Central memory CD8-positive, alpha-beta T cell (primary cell): ENCODE measurements around the gene FNDC10.
A peak's percentile ranks its signal among the peaks of the same experiment; 100 is the strongest.
"Not testable (repeated sequence)": the region's sequence is repeated elsewhere in the genome, so short reads cannot be mapped to it uniquely, and the experiment has no call there.

Experiments
- ATAC-seq: fragments of 150-1000 bp; cut with Tn5 transposase; replicated peaks from 2 replicates; pipeline ENCODE4 v1.10.0; 2022; ENCODE audit warnings: mild to moderate bottlenecking, moderate FRiP score, moderate number of reproducible peaks; ENCODE audit not compliant: poor library complexity, severe bottlenecking; ENCODE audit errors: extremely low read depth
- DNase-seq, 2 donors: peaks; one replicate each; pipeline ENCODE4 v3.0.0; 2021; ENCODE audit warnings: low spot score in 2 of 2
- H3K27ac Mint-ChIP-seq: one replicate; pipeline ENCODE4 v1.8.0; 2022; ENCODE audit warnings: low read depth, mild to moderate bottlenecking, moderate library complexity, mixed read lengths
- H3K27me3 Mint-ChIP-seq: one replicate; pipeline ENCODE4 v1.8.0; 2022; ENCODE audit warnings: mixed read lengths
- H3K36me3 Mint-ChIP-seq: one replicate; pipeline ENCODE4 v1.8.0; 2022; ENCODE audit warnings: mild to moderate bottlenecking, moderate library complexity, mixed read lengths; ENCODE audit not compliant: insufficient read depth
- H3K4me1 Mint-ChIP-seq: one replicate; pipeline ENCODE4 v1.8.0; 2022; ENCODE audit warnings: mixed read lengths
- H3K4me3 Mint-ChIP-seq: one replicate; pipeline ENCODE4 v1.8.0; 2022; ENCODE audit warnings: mild to moderate bottlenecking, moderate library complexity, mixed read lengths
- H3K9me3 Mint-ChIP-seq: one replicate; pipeline ENCODE4 v1.8.0; 2022; ENCODE audit warnings: mixed read lengths

FNDC10 gene

DNA sequence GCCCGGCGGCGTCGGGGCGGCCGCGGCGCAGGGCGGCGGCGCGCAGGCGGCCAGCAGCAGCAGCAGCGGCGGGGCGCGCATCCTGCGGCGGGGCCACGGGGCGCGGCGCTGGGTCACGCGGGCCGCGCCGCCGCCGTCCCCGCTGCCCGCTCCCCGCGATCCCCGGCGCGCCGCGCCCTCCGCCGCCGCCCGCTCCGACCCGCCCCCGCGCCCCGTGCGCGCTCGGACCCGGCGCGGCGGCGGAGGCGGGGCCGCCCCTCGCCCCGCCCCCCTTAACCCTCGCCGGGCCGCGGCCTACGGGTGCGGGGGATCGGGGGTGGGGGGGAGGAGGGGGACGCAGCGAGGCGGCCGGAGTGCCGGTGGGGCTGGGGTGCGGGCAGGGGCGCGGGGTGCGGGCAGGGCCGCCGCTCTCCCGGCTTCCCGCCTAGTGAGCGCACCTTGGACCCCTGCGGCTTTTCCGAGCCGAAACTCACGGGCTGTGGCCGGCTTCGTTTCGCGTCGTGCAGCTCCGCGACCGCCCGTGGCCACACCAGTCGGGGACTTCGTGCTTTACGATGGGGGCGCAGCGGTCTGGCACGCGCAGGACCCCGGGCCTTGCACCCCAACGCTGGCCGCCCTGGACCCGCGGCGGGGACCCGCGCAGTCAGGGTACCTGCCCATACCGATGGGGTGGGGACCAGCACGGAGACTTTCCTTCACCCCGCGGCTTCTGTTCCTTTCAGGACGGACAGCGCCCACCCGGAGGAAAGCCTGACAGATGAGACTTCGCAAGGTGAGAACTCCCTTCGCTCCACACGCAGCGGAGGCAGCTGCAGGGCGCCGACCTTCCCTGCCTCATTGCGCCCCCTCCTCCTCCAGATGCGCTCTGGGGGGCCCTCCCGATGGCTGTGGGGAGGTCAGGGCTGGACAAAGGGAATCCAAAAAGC, at the start of gene FNDC10:
Gene FNDC10 (minus strand): TSS at position 201 of the 926 bp plus-strand sequence. CDS start 120 bp downstream, at position 81.
- Mint-ChIP-seq H3K27ac (peak within 1 kb of the TSS; percentile 60), H3K9me3 (no peaks in the 10 kb centered on the region), H3K4me1 (peaks cover 7% of the 10 kb centered on the region), H3K27me3 (no peaks in the 10 kb centered on the region), H3K36me3 (no peaks in the 10 kb centered on the region), H3K4me3 (peak within 1 kb of the TSS; percentile 78)
- ATAC-seq (peak; percentile 34), DNase-seq (no peak)

GRCh38 chr1:1648265-1648664, 48.3 kb upstream of the FNDC10 start:
- H3K9me3 Mint-ChIP-seq, H3K27ac Mint-ChIP-seq, ATAC-seq, DNase-seq, H3K4me3 Mint-ChIP-seq, H3K27me3 Mint-ChIP-seq: not testable (repeated sequence)
- Mint-ChIP-seq H3K36me3 (peaks cover 50% of the 10 kb centered on the region), H3K4me1 (peaks cover 11% of the 10 kb centered on the region)

- not testable (repeated sequence) for DNase-seq, H3K27me3 Mint-ChIP-seq, ATAC-seq, H3K4me3 Mint-ChIP-seq, H3K9me3 Mint-ChIP-seq, H3K27ac Mint-ChIP-seq
- peaks cover 46% of the 10 kb centered on the region for H3K36me3 Mint-ChIP-seq
- H3K4me1 Mint-ChIP-seq, result peaks cover 11% of the 10 kb centered on the region
Observed at GRCh38 chr1:1647567-1648241, 47.8 kb upstream of the FNDC10 start.

DNA sequence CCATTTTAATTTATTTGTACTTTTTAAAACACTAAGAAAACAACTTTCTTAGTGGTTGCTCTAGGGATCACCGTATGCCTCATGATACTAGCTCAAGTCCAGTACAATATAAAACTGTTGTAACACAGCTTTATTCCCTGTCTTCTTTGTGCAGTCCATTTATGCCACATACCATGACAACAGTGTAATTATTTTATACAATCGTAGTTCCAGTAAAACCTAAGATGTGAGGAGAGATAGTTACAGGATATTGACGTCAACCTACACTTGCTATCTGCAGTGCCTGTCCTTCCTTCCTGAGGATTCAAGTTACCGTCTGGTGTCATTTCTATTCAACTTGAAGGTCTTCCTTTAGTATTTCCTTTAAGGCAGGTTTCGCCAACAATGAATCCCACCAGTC, 46.4 kb upstream of the FNDC10 start:
- DNase-seq, H3K4me1 Mint-ChIP-seq, H3K9me3 Mint-ChIP-seq, H3K27me3 Mint-ChIP-seq, H3K4me3 Mint-ChIP-seq, ATAC-seq: not testable (repeated sequence)
- Mint-ChIP-seq H3K36me3 (peaks cover 34% of the 10 kb centered on the region), H3K27ac (peak overlapping the region; percentile 53)

DNA sequence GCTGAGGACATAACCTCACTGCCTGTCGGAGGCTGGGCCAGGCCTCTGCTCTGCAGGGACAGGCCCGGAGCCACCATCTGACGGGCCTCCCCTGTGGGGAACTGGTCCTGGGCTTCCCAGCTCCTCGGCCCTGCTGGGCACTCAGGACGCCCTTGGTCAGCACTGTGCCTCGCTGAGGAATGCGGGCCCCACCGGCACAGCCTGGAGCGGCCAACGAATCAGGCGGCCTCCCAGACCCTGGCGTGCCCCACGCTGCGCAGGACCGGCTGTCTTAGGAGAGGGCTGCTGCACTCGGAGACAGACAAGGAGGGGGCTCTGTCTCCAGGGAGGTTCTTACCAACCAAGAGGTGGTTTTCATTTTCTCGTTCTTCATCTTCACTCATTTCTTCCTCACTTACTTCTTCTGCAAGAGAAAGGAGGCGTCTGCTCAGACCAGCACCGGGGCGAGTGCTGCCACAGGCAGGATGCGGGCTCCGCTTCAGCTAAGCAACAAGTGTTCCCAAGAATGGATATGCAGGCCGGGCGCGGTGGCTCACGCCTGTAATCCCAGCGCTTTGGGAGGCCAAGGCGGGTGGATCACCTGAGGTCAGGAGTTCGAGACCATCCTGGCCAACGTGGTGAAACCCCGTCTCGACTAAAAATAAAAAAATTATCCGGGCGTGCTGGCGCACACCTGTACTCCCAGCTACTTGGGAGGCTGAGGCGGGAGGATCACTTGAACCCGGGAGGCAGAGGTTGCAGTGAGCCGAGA, 41.0 kb upstream of the FNDC10 start:
- peaks cover 16% of the 10 kb centered on the region for H3K36me3 Mint-ChIP-seq
- ATAC-seq, DNase-seq, H3K27me3 Mint-ChIP-seq, H3K9me3 Mint-ChIP-seq, H3K4me1 Mint-ChIP-seq, H3K27ac Mint-ChIP-seq, H3K4me3 Mint-ChIP-seq: not testable (repeated sequence)

DNA sequence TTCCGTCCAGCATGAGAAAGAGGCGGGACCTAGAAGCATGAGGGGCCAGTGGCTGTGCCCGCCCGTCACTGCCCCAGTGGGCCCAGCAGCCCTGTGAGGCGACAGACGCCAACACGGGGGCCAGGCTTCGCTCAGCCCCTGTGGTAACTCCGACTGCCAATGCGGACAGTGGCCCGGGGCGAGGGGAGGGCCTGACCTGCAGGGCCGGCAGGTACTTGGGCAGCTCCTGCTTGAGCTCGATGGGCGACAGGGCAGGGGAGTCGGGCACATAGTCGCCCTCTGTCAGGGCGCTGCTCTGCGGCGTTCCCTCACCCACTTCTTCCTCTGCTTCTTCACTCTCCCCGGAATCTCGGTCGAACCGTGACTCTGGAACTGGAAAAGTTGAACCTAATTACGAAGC, 40.1 kb upstream of the FNDC10 start:
- not testable (repeated sequence) for ATAC-seq, DNase-seq, H3K4me1 Mint-ChIP-seq, H3K27me3 Mint-ChIP-seq, H3K4me3 Mint-ChIP-seq, H3K9me3 Mint-ChIP-seq, H3K27ac Mint-ChIP-seq
- H3K36me3 Mint-ChIP-seq, result peaks cover 13% of the 10 kb centered on the region

GRCh38 chr1:1639368-1639767, 39.4 kb upstream of the FNDC10 start:
- H3K27ac Mint-ChIP-seq, H3K27me3 Mint-ChIP-seq, ATAC-seq, H3K4me3 Mint-ChIP-seq, H3K9me3 Mint-ChIP-seq, H3K4me1 Mint-ChIP-seq, DNase-seq: not testable (repeated sequence)
- H3K36me3 Mint-ChIP-seq, result peaks cover 13% of the 10 kb centered on the region

GRCh38 chr1:1638528-1638927, 38.6 kb upstream of the FNDC10 start:
- H3K27ac Mint-ChIP-seq, H3K9me3 Mint-ChIP-seq, ATAC-seq, DNase-seq, H3K4me1 Mint-ChIP-seq, H3K27me3 Mint-ChIP-seq, H3K4me3 Mint-ChIP-seq: not testable (repeated sequence)
- peaks cover 12% of the 10 kb centered on the region for H3K36me3 Mint-ChIP-seq

DNA sequence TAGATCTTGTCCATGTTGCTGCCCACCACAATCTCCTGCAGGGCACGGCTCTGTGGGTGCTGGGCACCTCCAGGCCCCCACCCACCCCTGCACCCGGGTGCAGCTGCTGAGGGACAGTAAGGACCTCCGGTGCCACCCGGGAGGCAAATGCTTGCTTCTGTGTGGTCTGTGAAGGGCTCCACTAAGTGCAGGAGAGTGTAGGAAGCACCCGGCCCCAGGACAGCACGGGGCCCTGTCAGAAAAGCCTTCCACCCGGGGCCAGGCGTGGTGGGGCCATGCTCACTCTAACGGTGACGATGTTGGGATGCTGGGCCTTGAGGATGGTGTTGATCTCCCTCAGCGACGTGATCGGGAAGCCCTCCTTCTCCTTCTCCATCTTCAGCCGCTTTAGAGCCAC, 37.5 kb upstream of the FNDC10 start:
- not testable (repeated sequence) for H3K27ac Mint-ChIP-seq, H3K4me3 Mint-ChIP-seq, H3K9me3 Mint-ChIP-seq, ATAC-seq, H3K27me3 Mint-ChIP-seq, H3K4me1 Mint-ChIP-seq, DNase-seq, H3K36me3 Mint-ChIP-seq

DNA sequence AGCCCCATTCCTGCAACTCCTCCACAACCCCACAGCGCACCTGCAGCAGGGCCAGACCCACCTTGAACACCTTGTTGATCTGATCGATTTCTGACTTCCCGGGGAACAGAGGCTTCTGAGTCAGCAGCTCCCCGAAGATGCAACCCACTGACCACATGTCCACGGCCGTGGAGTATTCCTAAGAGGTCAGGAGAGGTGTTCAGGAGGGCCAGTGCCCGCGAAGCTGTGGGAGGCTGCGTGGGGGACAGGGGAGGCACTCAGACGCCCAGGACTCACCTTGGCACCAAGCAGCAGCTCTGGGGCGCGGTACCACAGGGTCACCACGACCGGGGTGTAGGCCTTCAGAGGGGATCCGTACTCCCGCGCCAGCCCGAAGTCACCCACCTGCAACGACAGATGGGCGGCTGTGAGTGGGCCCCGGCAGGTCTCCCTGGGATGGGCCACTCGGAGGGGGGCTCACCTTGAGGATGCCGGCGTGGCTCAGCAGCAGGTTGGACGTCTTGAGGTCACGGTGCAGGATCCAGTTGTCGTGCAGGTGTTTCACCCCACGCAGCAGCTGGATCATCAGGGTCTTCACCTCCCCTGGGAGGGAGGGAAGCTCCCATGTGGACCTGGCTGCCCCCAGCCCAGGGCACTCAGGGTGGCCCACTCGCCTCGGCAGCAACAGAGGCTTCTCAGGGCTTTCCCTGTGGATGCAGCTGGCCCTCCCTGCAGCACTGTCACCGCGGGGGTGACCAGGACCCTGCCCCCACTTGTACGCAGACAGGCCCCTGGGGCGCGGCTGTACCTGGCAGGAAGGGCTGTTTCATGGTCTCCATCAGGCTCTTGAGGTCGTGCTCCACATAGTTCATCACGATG, 36.9 kb upstream of the FNDC10 start:
- H3K27ac Mint-ChIP-seq, H3K4me3 Mint-ChIP-seq, H3K36me3 Mint-ChIP-seq, DNase-seq, H3K9me3 Mint-ChIP-seq, H3K4me1 Mint-ChIP-seq, H3K27me3 Mint-ChIP-seq, ATAC-seq: not testable (repeated sequence)

DNA sequence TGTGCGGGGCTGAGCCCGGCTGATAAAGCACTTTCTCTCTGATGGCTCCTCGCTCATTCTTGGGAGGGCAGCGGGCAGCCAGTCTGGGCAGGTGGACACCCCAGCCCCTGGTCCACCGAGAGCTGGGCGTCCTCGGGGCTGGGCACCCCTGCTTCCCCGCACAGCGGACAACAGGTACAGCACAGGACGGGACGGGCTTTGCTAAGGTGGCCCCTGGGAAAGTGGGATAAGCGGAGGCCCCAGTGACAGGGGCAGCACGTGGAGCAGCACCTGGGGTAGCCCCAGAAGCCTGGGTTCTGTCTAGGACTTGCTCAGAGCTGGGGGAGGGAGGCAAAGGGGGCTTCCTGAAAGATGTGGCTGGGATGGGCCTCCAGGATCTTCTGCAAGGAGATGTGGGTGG, 34.7 kb upstream of the FNDC10 start:
- ATAC-seq, H3K27me3 Mint-ChIP-seq, H3K27ac Mint-ChIP-seq, DNase-seq, H3K9me3 Mint-ChIP-seq, H3K4me1 Mint-ChIP-seq, H3K4me3 Mint-ChIP-seq: not testable (repeated sequence)
- peaks cover 20% of the 10 kb centered on the region for H3K36me3 Mint-ChIP-seq

DNA sequence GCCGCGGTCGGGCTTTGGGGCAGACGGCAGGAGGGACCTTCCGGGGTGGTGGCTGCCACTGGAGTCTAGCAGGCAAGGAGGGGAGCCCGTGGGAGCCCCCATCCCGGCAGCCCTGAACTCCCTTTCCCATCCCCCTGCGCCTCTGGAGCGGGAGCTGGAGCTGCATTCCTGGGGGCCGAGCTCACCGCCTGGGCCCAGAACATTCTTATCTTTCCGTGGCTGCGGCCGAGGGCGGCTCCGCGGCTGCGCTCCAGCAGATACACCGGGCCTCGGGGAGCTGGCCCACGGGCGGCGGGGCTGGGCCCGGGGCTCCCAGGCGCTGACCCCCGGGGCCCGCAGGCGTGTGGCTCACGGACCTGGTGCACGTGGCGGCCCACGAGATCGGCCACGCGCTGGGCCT, 33.5 kb upstream of the FNDC10 start:
- not testable (repeated sequence) for H3K27ac Mint-ChIP-seq, H3K9me3 Mint-ChIP-seq, ATAC-seq, H3K27me3 Mint-ChIP-seq, H3K4me3 Mint-ChIP-seq, H3K4me1 Mint-ChIP-seq, DNase-seq
- H3K36me3 Mint-ChIP-seq, result peaks cover 16% of the 10 kb centered on the region
